GM12878 (cell line): ENCODE results near the gene DUSP16. TPM values are rescaled to one million over a fixed set of nuclear protein-coding genes. Genes with fewer than 3 reads are reported as not detected.

Experiments used
- ATAC-seq: fragments of 200-7000 bp; cut with Tn5 transposase; 3 replicates; pipeline ENCODE4 v1.9.1; 2020; ENCODE audit warnings: mild to moderate bottlenecking, moderate library complexity
- BruUV-seq: library from RNA; stranded (reverse); fragments of 400-500 nt; replicated peaks from 2 replicates; lab custom pipeline; 2021; lab: Mats Ljungman, UMichigan
- CTCF ChIA-PET: fragments of 300-600 bp; sonication (Branson Sonifier 250); formaldehyde crosslinking; extraction: SDS; loops from one replicate; lab custom pipeline; 2021; ENCODE audit warnings: inconsistent platforms; lab: Yijun Ruan, JAX
- POLR2A ChIA-PET: fragments of 350-600 bp; formaldehyde crosslinking; extraction: SDS; loops from one replicate; lab custom pipeline; 2021; ENCODE audit warnings: inconsistent platforms; lab: Charles Lee
- RAD21 ChIA-PET: fragments of 300-600 bp; sonication (Branson Sonifier 250); formaldehyde crosslinking; loops from one replicate; lab custom pipeline; 2023; ENCODE audit warnings: antibody characterized with exemption; ENCODE audit not compliant: unreplicated experiment; lab: Charles Lee
- SMC1A ChIA-PET: fragments of 300-600 bp; sonication (Branson Sonifier 250); formaldehyde crosslinking; loops from one replicate; lab custom pipeline; 2023; ENCODE audit not compliant: unreplicated experiment, uncharacterized antibody; lab: Charles Lee
- DNase-seq: peaks from one replicate; pipeline ENCODE4 v3.0.0-alpha.2; 2011; ENCODE audit warnings: low read depth, low spot score
- FAIRE-seq: peaks from 3 replicates; lab custom pipeline; 2011; peaks lifted over from hg19 to GRCh38; lab: Jason Lieb, UNC
- H2AFZ ChIP-seq: 2 replicates; pipeline ENCODE4 v1.6.0; 2011; ENCODE audit warnings: low read depth, low read length, control low read depth; ENCODE audit not compliant: control insufficient read depth
- H3K27ac ChIP-seq: 2 replicates; pipeline ENCODE4 v1.5.1; 2011; ENCODE audit warnings: control low read depth; ENCODE audit not compliant: control insufficient read depth, insufficient read depth
- H3K27me3 ChIP-seq, 2 experiments: replicated peaks in 1 of 2; 2 replicates each; pipeline versions ENCODE4 v1.6.0 to v1.6.1; 2011; ENCODE audit warnings: low read length in 1 of 2; ENCODE audit not compliant: control insufficient read depth in 2 of 2, insufficient read depth in 2 of 2
- H3K36me3 ChIP-seq, 2 experiments: 2 replicates each; pipeline ENCODE4 v1.5.1; 2011; ENCODE audit warnings: low read length in 1 of 2; ENCODE audit not compliant: control insufficient read depth in 2 of 2, insufficient read depth in 2 of 2
- H3K4me1 ChIP-seq: 2 replicates; pipeline ENCODE4 v1.6.1; 2011; ENCODE audit warnings: mild to moderate bottlenecking, low read length, moderate library complexity, mixed read lengths; ENCODE audit not compliant: control insufficient read depth, insufficient read depth
- H3K4me2 ChIP-seq: 2 replicates; pipeline ENCODE4 v1.6.0; 2011; ENCODE audit warnings: control low read depth; ENCODE audit not compliant: control insufficient read depth, insufficient read depth
- H3K4me3 ChIP-seq: fragments of 200-600 bp; sonication (generic); 2 replicates; pipeline ENCODE4 v1.5.1; 2016
- H3K79me2 ChIP-seq: 2 replicates; pipeline ENCODE4 v1.6.0; 2011; ENCODE audit warnings: low read length; ENCODE audit not compliant: control insufficient read depth, insufficient read depth
- H3K9ac ChIP-seq: 2 replicates; pipeline ENCODE4 v1.8.0; 2011; ENCODE audit warnings: low read length, control low read depth, mixed read lengths; ENCODE audit not compliant: control insufficient read depth, insufficient read depth
- H3K9me3 ChIP-seq: replicated peaks from 3 replicates; pipeline ENCODE4 v1.5.1; 2011; ENCODE audit warnings: mild to moderate bottlenecking, low read length; ENCODE audit not compliant: control insufficient read depth, insufficient read depth
- H4K20me1 ChIP-seq: 2 replicates; pipeline ENCODE4 v1.6.0; 2011; ENCODE audit not compliant: control insufficient read depth, insufficient read depth
- ATF7 ChIP-seq: fragments of 450-650 bp; IDR thresholded peaks from 2 replicates; pipeline ENCODE4 v1.6.1; 2016; ENCODE audit warnings: low read depth, mild to moderate bottlenecking
- CHD4 ChIP-seq: fragments of 200-600 bp; sonication (generic); IDR thresholded peaks from 2 replicates; pipeline ENCODE4 v1.6.1; 2016; ENCODE audit warnings: mild to moderate bottlenecking
- DPF2 ChIP-seq: fragments of 450-650 bp; IDR thresholded peaks from 2 replicates; pipeline ENCODE4 v1.6.1; 2017; ENCODE audit warnings: mild to moderate bottlenecking
- EED ChIP-seq: sonication (generic); IDR thresholded peaks from 2 replicates; pipeline ENCODE4 v1.6.1; 2016; ENCODE audit warnings: antibody characterized with exemption, low read depth
- ESRRA ChIP-seq: IDR thresholded peaks from 2 replicates; pipeline ENCODE4 v1.6.1; 2012; ENCODE audit warnings: mild to moderate bottlenecking, low read length, improper control_type of control experiment
- GATAD2B ChIP-seq: fragments of 450-650 bp; conservative IDR thresholded peaks from 2 replicates; pipeline ENCODE4 v1.6.1; 2017; ENCODE audit warnings: low read depth, mild to moderate bottlenecking, moderate library complexity
- KLF5 ChIP-seq: fragments of 450-650 bp; IDR thresholded peaks from 2 replicates; pipeline ENCODE4 v1.6.1; 2014; ENCODE audit warnings: mild to moderate bottlenecking; ENCODE audit not compliant: partially characterized antibody
- MAX ChIP-seq: IDR thresholded peaks from 2 replicates; pipeline ENCODE4 v1.6.1; 2012; ENCODE audit warnings: low read depth, low read length, improper control_type of control experiment
- MTA2 ChIP-seq: fragments of 450-650 bp; IDR thresholded peaks from 2 replicates; pipeline ENCODE4 v1.6.1; 2016; ENCODE audit warnings: low read depth, mild to moderate bottlenecking, moderate library complexity
- POLR2AphosphoS2 ChIP-seq: IDR thresholded peaks from 2 replicates; pipeline ENCODE4 v1.6.1; 2011; ENCODE audit warnings: low read depth, mild to moderate bottlenecking, low read length, improper control_type of control experiment, moderate library complexity
- RB1 ChIP-seq: fragments of 450-650 bp; formaldehyde crosslinking; IDR thresholded peaks from 2 replicates; pipeline ENCODE4 v1.6.1; 2017; ENCODE audit warnings: mild to moderate bottlenecking, borderline replicate concordance
- TCF12 ChIP-seq: IDR thresholded peaks from 2 replicates; pipeline ENCODE4 v1.6.1; 2011; ENCODE audit warnings: low read depth, mild to moderate bottlenecking, low read length
- ZBTB4 ChIP-seq: fragments of 450-650 bp; formaldehyde crosslinking; IDR thresholded peaks from 2 replicates; pipeline ENCODE4 v1.4.0; 2022; ENCODE audit warnings: mild to moderate bottlenecking, moderate library complexity
- ZNF207 ChIP-seq: fragments of 450-650 bp; IDR thresholded peaks from 2 replicates; pipeline ENCODE4 v1.6.1; 2014; ENCODE audit warnings: antibody characterized with exemption, mild to moderate bottlenecking, borderline replicate concordance
- ZNF687 ChIP-seq: fragments of 450-650 bp; IDR thresholded peaks from 2 replicates; pipeline ENCODE4 v1.6.1; 2017; ENCODE audit warnings: mild to moderate bottlenecking, moderate library complexity
- WGBS: methylation state at CpG from one replicate; pipeline ENCODE4 v1.1.6; 2016; ENCODE audit warnings: low lambda C conversion rate; ENCODE audit not compliant: insufficient replicate concordance, insufficient coverage; ENCODE audit errors: missing lambda C conversion rate; 5-methylcytosine and 5-hydroxymethylcytosine counted together
- in situ Hi-C: fragments of 300-500 bp; cut with MboI; formaldehyde crosslinking; loops from 9 replicates; pipeline ENCODE4 v1.14.3; 2018; ENCODE audit warnings: mixed read lengths
- intact Hi-C: fragments of 100-400 bp; cut with micrococcal nuclease; formaldehyde crosslinking; loops from one replicate; pipeline ENCODE4 v1.14.2; 2022; ENCODE audit not compliant: unreplicated experiment
- polyA plus RNA-seq, 11 experiments: library from polyadenylated mRNA; depleted of rRNA in 4 of 11; unstranded in 6 of 11; stranded (reverse) in 5 of 11; fragments of >200 nt; fragmentation: Nextera tagmentation in 4 of 11; fragmentation: Illumina TruSeq in 1 of 11; extraction: Ambion mirVana in 4 of 11; extraction: Trizol in 1 of 11; gene quantifications; 1 replicate in 1 of 11; 2 replicates in 10 of 11; pipeline versions ENCODE4 v1.2.1 to v1.2.3, GENCODE V29; 2011 to 2016; ENCODE audit warnings: inconsistent platforms in 2 of 11, missing spikeins in 2 of 11, low read depth in 1 of 11
- total RNA-seq, 4 experiments: library from RNA; depleted of rRNA in 3 of 4; stranded (reverse); fragments of >200 nt in 3 of 4; fragmentation: Illumina TruSeq in 1 of 4; extraction: Trizol in 1 of 4; gene quantifications; 2 replicates each; pipeline versions ENCODE4 v1.2.1 to v1.2.3, GENCODE V29; 2013 to 2021

DUSP16 gene
- total and polyA plus RNA-seq, 10 of the 15 experiments (the other 5 are each of a cell fraction or from before 2014, with no cell fraction given): 3.9 to 75.3 (median 26.8) TPM

- TF ChIP-seq ZBTB4 (CRISPR knock-in tag): no peak
- TF ChIP-seq ATF7: no peak
- TF ChIP-seq RB1: no peak
- TF ChIP-seq POLR2AphosphoS2: no peak
- TF ChIP-seq GATAD2B: no peak
- TF ChIP-seq TCF12: no peak
- no peak for TF ChIP-seq ESRRA
- no peak for TF ChIP-seq ZNF207
Observed at GRCh38 chr12:12450043-12450471, 112.6 kb downstream of the DUSP16 start (continued).

- H3K4me3 ChIP-seq: no peak overlapping the region
- H3K9ac ChIP-seq: no peak overlapping the region
- H3K9me3 ChIP-seq: no peaks in the 10 kb centered on the region
- H3K4me1 ChIP-seq: no peaks in the 10 kb centered on the region
- CTCF ChIA-PET: interaction anchor here (0.6 kb wide), 1 partner anchor 19 kb away, joined by 3 read pairs; no protein-coding TSS in a partner anchor
- H3K36me3 ChIP-seq: no peaks in the 10 kb centered on the region
- no peak for FAIRE-seq
- BruUV-seq: no TSS peak
- no peak for DNase-seq
- POLR2A ChIA-PET: interaction anchor here (1.1 to 1.2 kb wide), 2 partner anchors 8 to 14 kb away, joined by 3 read pairs; no protein-coding TSS in a partner anchor
- in situ Hi-C loops (no loop called here), intact Hi-C loops (no loop called here)
- H3K27me3 ChIP-seq: no peaks in the 10 kb centered on the region
- H3K27ac ChIP-seq: no peak overlapping the region
- no peaks in the 10 kb centered on the region for H4K20me1 ChIP-seq
- RAD21 ChIA-PET: no interaction called here
- ATAC-seq: no peak
- no peak overlapping the region for H3K4me2 ChIP-seq
- no peak overlapping the region for H2AFZ ChIP-seq
- WGBS: 92% methylated on average over 13 of the region's 13 CpGs
- SMC1A ChIA-PET: no interaction called here
- no peaks in the 10 kb centered on the region for H3K79me2 ChIP-seq
- TF ChIP-seq KLF5: no peak
- TF ChIP-seq DPF2: no peak
- no peak for TF ChIP-seq EED
- no peak for TF ChIP-seq MAX
- TF ChIP-seq ATF7: no peak
- no peak for TF ChIP-seq ZNF687
- no peak for TF ChIP-seq MTA2
- no peak for TF ChIP-seq CHD4
Observed at GRCh38 chr12:12449533-12450025, 113.1 kb downstream of the DUSP16 start.
